Middle frontal gyrus (tissue), 1 donor: ENCODE results near the gene SLC26A1.

ENCODE experiments used
- DNase-seq: peaks from one replicate; pipeline ENCODE4 v3.0.0-alpha.2; 2015; ENCODE audit warnings: low spot score; ENCODE audit errors: extremely low spot score

SLC26A1 gene, protein sequence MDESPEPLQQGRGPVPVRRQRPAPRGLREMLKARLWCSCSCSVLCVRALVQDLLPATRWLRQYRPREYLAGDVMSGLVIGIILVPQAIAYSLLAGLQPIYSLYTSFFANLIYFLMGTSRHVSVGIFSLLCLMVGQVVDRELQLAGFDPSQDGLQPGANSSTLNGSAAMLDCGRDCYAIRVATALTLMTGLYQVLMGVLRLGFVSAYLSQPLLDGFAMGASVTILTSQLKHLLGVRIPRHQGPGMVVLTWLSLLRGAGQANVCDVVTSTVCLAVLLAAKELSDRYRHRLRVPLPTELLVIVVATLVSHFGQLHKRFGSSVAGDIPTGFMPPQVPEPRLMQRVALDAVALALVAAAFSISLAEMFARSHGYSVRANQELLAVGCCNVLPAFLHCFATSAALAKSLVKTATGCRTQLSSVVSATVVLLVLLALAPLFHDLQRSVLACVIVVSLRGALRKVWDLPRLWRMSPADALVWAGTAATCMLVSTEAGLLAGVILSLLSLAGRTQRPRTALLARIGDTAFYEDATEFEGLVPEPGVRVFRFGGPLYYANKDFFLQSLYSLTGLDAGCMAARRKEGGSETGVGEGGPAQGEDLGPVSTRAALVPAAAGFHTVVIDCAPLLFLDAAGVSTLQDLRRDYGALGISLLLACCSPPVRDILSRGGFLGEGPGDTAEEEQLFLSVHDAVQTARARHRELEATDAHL

DNA sequence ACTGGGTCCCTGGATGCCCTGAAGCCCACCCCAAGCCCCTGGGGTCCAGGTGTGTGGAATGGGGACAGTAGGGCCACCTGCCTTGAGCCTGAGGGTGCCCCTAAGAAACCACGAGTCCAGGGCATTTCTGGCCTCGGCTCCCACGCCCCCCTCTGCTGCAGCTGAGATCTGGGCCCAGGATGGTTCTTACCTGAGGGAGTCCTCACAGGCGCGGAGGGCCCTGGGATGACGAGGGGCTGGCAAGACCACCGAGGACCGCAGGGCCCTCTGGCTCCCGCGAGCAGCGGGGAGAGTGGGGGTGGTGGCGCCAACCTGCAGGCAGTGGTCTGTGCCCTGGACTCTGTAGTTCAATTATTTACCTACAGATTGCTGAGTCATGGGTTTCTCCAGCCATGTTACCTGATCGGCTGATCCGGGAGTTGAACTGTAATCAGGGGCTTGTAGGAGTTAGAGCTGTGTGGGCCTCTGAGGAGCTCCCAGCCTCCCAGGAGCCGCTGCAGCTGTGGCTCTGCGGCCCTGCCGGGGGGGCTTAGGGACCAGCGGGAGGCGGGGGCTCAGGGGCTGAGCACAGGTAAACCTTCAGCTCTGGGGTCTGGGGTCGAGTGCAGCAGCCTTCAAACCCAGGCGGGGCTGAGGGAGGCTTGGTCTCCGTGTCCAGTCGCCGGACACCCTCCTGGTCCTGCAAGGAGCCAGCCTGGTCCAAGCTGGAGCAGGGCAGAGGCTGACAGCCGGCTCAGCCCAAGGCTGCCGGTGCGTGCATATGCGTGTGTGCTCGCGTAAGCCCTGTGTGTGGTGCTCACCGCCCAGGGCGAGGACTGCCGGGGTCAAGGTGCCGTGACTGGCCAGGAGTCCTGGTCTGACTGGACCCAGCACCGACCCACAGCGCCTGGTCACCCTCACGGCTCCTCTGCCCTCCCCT is at the start of gene SLC26A1:
SLC26A1 (minus strand) TSS at position 294 of the 919 bp plus-strand sequence. CDS start 1,701 bp downstream, outside the sequence.
- DNase-seq: no peak

DNA sequence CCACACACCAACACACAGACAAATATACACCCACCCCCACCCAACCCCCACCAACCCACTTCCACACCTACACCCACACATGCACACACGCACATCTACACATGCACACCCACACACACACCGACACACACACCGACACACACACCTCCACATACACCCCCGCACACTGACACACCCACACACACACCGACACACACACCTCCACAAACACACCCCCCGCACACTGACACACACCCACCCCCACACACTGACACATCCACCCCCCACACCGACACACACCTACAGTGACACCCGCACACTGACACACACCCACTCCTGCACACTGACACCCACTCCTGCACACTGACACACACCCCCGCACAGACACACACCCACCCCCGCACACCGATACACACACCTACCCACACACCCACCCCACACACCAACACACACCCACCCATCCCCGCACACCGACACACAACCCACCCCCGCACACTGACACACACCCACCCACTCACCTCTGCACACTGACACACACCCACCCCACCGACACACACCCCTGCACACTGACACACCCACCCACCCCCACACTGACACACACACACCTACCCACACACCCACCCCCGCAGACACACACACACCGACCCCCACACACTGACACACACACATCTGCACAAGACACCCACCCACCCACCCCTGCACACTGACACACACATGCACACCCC is 49.3 kb upstream of the SLC26A1 start:
- no peak for DNase-seq

DNA sequence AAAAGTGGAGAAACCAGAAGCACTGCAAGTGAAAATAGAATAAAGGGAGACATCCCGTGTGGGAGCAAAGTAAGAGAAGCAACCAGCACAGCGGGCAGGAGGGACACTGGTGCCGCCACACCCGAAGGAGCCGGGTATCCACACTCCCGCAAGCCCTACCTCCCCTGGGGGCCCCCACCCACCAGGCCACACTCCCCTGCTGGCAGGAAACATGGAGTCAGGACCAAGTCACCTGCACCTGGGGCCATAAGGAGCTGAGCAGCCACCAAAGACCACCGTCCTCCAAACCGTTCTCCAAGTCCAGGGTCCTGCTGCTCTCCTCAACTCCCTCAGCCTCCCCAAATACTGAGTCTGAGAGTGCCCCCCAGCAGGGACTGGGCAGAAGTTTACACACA is 48.7 kb upstream of the SLC26A1 start:
- DNase-seq: no peak

DNA sequence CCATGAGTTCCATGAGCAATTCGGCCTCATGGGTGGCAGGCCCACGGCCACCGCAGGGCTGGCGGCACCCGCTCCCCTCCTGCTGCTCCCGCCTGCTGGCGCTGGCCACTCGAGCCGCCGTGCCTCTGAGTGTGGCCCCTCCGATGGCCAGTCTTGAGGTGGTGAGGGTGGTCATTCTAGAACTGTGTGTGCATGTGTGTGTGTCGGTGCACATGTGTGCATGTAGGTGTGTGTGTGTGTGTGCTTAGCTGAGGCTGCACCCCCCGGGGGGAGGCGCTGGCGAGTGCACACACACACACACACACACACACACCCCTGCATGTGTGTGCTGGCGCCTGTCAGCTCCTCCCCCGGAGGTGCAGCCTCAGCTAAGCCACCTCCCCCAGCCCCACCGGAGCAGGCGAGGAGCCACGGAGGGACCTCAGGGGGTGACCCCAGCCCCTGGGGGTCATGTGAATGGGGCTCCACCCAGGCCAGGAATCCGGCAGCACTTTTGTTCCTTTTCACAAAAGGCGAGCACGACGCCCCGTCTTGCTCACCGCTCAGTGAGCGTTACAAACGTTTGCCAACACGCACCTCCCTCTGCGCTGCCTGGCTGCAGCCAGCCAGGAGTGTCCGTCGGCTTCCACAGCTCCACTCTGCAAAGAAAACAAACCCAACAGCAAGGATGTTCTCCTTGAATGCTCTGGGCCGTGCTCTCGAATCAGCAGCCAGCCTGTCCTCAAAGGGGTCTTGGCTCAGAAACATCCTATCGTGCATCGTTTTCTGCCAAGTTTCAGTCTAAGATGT is 48.1 kb upstream of the SLC26A1 start:
- DNase-seq: peak; percentile 24

DNA sequence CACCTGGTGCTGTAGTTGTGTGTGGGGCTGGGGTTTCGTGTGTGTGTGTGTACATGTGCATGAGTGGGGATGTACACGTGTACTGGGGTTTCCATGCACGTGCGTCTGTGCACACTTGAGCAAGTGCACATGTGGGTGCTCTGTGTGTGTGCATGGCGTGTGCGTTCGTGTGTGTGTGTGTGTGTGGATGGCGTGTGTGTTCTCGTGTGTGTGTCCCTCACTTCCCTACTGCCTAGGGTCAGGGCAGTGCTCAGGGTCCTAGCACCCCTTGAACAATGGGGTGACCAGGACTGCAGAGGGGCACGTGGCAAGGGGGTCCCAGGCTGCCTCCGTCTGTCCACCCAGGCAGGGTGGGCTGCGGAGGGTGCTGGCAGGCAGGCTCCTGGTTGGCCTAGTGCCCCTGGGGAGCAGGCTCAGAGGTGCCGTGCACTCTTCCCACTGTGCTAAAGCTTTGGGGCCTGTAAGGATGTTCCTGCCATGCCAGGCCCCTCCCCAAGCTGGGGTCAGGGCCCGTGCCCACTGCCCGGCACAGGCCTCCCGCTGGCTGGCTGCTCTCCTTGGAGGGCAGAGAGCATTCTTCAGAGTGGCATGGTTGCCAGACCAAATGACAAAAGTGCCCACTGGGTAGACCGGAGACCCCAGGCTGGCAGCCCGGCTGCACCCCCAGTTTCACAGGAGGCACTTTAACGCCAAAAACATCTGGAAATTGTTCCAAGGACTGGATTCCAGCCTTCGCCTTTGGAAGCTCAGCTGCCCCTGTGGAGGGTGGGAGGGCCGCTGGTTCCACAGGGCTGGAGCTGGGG is 47.3 kb upstream of the SLC26A1 start:
- DNase-seq: no peak

DNA sequence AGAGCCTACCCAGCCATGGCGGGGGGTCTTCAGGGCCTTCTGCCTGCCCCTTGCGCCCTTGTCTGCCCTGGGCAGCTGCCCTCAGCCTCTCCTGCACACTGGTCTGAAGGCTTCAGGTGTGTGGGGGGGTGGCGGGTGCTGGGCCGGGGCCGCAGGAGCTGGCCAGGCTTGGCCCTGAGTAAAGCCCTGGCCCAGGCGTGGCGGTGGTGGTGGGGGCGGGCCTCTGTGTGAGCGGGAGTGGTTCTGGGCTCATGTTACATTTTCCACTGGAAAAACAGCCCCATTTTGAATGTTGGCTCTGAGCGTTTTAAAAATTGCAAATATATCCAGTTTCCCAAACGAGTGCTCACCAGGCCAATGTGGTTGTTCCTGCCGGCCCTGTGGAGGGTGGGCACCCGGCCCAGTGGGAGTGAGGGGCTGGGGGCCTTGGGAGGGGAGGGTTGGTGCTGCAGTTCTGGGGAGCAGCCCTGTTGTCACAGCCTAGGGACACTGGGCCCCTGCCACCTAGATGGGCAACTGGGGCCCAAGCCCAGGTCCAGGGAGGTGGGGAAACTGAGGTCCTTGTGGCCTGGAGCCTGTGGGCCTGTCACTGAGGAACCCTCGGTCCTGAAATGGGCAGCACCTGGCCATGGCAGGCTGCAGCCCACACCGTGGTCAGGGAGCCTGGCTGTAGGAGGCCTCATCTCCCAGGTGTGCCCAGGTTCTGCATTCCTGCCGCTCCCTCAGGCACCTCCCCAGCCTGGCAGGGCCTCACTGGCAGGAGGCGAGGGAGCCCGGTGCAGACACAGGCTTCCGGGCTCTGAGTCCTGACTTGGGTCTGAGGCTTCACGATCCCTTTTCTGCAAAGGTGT is 46.5 kb upstream of the SLC26A1 start:
- DNase-seq: no peak

DNA sequence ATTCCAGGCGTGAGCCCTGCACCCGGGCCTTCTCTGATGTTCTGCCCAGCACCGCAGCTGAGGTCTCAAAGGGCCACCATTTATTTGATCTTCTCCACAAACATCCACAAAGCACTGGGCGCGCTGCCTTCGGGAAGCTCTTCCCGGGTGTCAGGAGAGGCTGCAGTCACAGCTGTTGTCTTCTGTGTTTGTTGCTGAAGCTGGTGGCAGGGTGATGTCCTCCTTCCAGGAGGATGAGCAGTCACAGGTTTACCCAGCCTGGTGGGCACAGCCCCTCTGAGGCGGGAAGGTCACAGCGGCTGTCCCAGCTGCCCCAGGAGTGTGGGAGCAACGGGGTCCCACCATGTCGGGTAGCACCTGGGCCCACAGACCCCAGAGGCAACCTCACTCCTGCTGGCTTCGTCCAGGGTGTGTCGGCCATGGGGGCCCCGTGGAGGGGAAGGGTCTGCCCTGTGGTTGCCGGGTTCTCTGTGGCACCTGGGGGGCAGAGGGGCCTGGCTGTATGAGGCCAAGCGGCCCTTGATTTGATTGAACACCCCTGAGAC is 45.8 kb upstream of the SLC26A1 start:
- DNase-seq: no peak

DNA sequence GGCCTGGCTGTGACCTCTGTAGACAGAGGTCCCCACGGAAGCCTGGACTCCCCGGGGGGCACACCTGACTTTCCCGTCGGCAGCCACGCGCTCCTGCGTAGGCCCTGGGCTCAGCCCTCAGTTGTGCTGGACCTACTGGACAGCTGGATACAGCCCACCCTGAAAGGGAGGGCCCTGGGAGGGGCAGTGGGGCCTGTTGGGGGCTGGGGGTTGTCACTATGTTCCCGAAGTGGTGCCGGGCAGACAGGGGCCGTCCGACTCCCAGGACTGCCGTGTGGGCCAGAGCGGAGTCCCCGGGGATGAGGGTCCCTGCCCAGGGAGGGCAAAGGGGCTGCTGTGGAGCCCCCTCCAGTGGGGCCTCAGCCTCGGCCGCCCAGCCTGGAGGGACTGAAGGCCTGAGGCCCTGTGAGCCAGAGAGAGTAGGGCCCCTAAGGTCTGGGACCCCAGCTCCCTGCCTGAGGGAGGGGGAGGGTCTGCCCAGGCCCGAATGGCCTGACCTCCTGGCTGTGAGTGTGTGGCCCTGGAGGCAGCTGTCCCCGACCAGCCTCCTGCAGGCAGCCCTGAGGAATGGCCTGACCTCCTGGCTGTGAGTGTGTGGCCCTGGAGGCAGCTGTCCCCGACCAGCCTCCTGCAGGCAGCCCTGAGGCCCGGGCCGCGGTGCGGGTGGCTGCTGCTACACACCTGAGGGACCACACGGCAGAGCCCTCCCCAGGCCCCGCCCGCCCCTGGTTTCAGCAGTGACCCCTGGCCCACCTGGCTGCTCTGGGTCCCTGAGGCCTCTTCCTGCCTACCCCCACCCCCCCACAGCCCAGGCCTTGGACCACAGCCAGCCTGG is 44.0 kb upstream of the SLC26A1 start:
- no peak for DNase-seq

DNA sequence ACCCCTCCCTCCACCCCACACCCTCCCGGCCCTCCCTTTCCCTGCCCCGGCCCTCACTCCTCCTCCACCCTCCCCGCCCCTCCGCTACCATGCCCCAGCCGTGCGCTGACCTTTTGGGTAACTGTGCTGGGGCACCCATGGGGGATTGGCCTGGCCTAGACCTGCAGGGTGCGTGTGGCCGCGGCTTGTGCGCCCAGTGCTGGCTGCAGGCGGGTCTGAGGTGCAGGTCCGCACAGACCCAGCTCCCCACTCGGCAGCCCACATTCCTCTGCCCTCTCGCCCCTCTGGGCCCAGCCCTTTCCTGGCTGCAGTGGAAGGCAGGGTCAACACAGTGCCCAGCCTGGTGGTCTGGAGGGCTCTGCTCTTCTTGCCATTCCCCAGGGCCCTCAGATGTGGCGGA is 42.9 kb upstream of the SLC26A1 start:
- DNase-seq: no peak

DNA sequence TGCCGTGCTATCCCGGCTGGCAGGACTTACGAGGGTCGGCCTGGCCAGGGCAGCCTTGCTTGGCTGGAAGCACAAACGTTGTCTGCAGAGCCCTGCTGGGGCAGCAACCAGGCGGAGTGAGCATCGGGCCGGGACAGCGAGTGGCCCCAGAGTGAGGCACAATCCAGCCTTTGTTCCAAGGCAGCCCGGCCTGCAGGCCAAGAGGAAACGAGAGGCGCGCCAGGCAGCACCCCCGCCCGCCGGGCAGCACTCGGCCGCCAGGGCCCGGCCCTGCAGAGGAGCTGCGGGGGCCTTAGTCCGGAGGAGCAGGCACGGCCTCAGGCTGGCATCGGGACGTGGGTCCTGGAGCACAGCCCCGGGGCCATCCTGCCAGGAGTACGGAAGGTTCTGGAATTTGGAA is 42.3 kb upstream of the SLC26A1 start:
- DNase-seq: peak; percentile 81

DNA sequence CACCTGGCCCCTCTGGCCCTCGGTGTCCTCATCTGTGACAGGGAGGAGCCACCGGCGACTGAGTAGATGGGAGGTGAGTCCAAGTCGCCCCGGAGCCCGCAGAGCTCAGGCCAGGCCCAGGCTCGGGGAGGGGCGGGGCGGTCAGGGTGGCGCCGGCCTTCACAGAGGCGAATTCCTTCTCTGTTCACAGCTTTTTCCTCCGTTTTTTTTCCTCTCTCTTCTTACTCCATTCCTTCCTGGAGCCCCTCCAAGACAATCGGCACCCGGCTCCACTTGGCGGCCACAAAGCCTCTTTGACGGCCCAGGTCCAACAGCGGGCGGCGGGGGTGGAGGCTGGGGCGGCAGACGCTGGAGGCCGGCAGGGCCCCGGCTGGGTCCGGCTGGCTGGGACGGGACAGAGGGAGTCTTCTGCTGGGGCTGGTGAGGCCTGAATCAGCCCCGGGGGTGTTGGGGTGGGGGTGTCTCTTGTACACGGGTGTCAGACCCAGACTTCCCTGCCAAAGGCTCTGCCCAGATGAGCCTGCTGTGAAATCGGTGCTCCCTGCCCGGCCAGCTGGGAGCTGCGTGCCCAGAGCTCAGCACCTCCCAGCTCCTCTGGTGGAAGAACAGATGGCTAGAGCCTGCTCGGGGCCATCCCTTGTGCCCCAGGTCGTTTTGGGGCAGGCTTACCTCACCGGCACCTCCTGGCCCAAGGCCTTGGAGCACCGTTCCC is 40.8 kb upstream of the SLC26A1 start:
- no peak for DNase-seq

DNA sequence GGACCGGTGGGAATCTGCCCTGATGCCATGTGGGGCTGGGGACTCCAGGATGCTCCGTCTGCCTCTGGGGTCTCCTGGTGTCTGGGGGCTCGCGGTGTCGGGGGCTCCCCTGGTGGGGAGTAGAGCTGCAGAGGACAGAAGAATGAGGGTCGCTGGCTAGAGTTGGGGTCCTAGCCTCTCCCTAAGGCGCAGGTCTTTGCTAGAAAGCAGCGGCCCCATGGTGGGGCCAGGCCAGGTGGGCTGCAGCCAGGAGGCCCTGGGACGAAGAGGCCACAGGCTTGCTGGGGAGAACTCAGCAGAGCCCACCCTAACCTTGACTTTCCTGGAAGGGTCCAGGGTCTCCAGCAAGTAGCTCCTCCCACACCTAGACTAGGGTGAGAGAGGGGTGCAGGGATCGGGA is 39.7 kb upstream of the SLC26A1 start:
- no peak for DNase-seq

DNA sequence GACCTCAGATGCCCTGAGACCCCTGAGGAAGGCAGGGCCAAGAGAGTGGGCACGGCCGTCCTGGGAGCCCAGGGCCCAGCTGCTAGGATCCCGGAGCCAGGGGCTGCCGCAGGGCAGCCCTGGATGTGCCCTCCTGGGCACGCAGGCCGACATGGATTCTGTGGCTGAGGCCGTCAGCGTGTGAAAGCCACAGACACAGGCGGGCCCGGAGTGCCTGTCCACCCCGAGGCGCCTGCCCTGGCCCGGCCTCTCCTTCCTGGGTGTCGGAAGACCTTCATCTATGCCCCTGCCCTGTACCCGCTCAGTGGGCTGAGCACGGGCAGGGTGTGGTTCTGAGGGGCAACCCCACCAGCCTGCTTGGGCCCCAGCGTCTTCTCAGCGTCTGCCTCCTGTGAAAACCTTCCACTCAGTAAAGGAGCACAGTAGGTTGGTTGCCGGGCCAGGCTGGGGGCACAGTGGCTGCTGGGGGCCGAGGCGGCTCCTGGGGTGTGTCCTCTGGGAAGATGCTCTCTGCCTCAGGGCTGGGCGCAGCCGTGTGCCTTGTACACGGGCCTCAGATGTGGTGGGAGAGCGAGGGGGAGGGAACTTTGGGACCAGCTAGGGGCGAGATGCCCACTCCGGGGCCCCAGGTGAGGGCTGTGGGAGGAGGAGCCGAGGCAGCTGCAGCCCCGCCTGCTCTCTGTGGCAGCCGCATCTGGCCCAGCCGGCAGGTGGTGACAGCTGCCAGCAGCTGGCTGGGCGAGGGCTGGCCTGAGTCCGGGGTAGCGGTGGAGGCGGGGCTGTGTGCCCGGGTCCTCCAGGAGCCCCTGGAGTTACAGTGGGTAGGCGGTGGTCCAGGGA is 39.0 kb upstream of the SLC26A1 start:
- DNase-seq: no peak

DNA sequence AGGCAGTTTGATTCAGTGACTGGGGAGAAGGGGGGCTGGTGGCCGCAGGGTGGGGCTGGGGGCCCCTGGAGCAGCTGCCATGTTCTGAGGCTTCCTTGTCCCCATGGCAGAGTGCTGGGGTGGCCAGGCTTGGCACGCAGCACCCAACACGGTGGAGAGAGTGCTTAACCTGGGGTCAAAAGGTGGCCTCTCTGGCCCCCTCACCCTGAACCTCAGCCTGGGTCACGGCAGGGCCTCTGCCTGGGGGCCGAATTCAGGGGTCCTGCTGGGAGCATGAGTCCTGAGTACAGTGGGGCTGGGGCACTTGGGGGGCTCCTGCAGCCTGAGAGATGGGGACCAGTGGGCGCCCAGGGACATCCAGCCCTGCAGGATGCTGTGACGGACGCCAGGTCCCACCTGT is 38.1 kb upstream of the SLC26A1 start:
- DNase-seq: no peak

DNA sequence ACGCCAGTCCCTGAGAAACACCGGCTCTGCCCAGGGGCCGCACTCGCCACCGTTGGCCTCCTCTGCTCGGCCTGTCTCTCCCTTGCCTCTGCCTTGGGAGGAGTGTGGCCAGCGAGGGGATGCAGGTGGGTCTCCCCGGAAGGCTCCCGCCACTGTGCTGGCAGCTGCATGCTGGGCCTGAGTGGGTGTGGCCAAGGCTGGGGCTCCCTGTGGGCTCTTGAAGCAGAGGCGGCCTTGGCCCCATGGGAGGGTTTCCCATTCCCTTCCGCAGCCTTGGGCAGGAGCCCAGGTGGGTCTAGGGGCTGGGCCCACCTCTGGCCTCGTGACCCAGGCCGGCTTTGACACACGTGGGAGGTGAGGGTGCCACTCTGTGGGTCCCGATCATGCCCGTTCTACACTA is 37.4 kb upstream of the SLC26A1 start:
- DNase-seq: no peak

DNA sequence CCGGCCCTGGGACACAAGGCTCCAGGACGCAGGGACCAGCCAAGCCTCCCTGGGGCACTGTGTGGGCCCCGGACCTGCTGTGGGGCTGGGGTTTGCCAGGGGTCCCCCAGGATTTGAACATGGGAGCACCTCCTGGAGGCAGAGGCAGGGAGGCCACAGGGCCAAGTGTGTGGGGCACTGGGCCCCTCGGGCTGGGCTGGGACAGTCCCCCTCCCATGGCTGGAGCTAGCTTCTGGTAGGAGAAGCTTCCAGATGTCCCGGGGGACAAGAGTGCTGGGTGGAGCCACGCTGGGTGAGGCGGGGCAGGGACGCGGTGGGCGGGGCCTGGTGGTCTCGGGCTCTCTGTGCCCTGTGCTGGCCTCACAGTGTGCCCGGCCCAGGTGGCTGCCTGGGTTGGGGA is 36.8 kb upstream of the SLC26A1 start:
- no peak for DNase-seq
